H1 (cell line): ENCODE data around the gene PTPRD. TPM values are rescaled to one million over a fixed set of nuclear protein-coding genes. Genes with fewer than 3 reads are reported as not detected.

Experiments used
- CTCF ChIA-PET: fragments of 300-600 bp; sonication (Branson Sonifier 250); formaldehyde crosslinking; loops from one replicate; lab custom pipeline; 2021; ENCODE audit not compliant: partially characterized antibody; lab: Charles Lee
- POLR2A ChIA-PET: fragments of 300-600 bp; sonication (Branson Sonifier 250); formaldehyde crosslinking; loops from one replicate; lab custom pipeline; 2021; ENCODE audit warnings: inconsistent platforms; ENCODE audit not compliant: partially characterized antibody; lab: Charles Lee
- DNase-seq, 2 experiments: peaks; one replicate each; pipeline versions ENCODE4 v3.0.0 to v3.0.0-alpha.2; 2010 to 2022; ENCODE audit warnings: low spot score in 2 of 2, low read depth in 1 of 2, mixed read lengths in 1 of 2
- FAIRE-seq: peaks from 2 replicates; lab custom pipeline; 2011; peaks lifted over from hg19 to GRCh38; lab: Jason Lieb, UNC
- H2AFZ ChIP-seq: 2 replicates; pipeline ENCODE4 v1.8.1; 2012; ENCODE audit warnings: low read length, inconsistent platforms
- H2AK5ac ChIP-seq: 2 replicates; pipeline ENCODE4 v1.6.1; 2013; ENCODE audit warnings: low read depth, low read length
- H2BK120ac ChIP-seq: replicated peaks from 2 replicates; pipeline ENCODE3; 2013; ENCODE audit warnings: low read depth, low read length, inconsistent platforms
- H2BK12ac ChIP-seq: 2 replicates; pipeline ENCODE4 v1.6.1; 2013; ENCODE audit warnings: low read depth, low read length
- H2BK15ac ChIP-seq: 2 replicates; pipeline ENCODE4 v1.6.1; 2013; ENCODE audit warnings: low read length
- H2BK20ac ChIP-seq: 2 replicates; pipeline ENCODE4 v1.6.1; 2013; ENCODE audit warnings: low read length
- H2BK5ac ChIP-seq: 2 replicates; pipeline ENCODE4 v1.6.1; 2013; ENCODE audit warnings: low read depth, low read length
- H3K14ac ChIP-seq: 2 replicates; pipeline ENCODE4 v1.6.1; 2013; ENCODE audit warnings: inconsistent platforms; ENCODE audit not compliant: insufficient read length
- H3K18ac ChIP-seq: 2 replicates; pipeline ENCODE4 v1.6.1; 2013; ENCODE audit warnings: low read length; ENCODE audit errors: extremely low read depth
- H3K23ac ChIP-seq: 2 replicates; pipeline ENCODE4 v1.6.1; 2013; ENCODE audit warnings: inconsistent platforms; ENCODE audit not compliant: insufficient read length
- H3K23me2 ChIP-seq: 2 replicates; pipeline ENCODE4 v1.6.1; 2013; ENCODE audit warnings: low read depth, low read length
- H3K27ac ChIP-seq: 2 replicates; pipeline ENCODE4 v1.6.1; 2011; ENCODE audit warnings: low read depth, low read length, inconsistent platforms
- H3K27me3 ChIP-seq, 4 experiments: replicated peaks in 1 of 4; 1 replicate in 1 of 4; 2 replicates in 3 of 4; pipeline versions ENCODE4 v1.6.1 to v1.8.1; 2011 to 2013; ENCODE audit warnings: low read length in 3 of 4, mild to moderate bottlenecking in 3 of 4, inconsistent platforms in 2 of 4, mixed read lengths in 2 of 4, moderate library complexity in 1 of 4; ENCODE audit not compliant: control insufficient read depth in 3 of 4, insufficient read depth in 3 of 4; ENCODE audit errors: extremely low read depth in 1 of 4
- H3K36me3 ChIP-seq, 4 experiments: 2 replicates each; pipeline versions ENCODE4 v1.6.1 to v1.8.1; 2011 to 2013; ENCODE audit warnings: mild to moderate bottlenecking in 4 of 4, low read length in 3 of 4, moderate library complexity in 2 of 4, control low read depth in 1 of 4, inconsistent platforms in 1 of 4; ENCODE audit not compliant: insufficient read depth in 4 of 4, control insufficient read depth in 2 of 4
- H3K4ac ChIP-seq: replicated peaks from 2 replicates; pipeline ENCODE3; 2013; ENCODE audit warnings: low read length, low read depth, mixed read lengths, inconsistent platforms; ENCODE audit not compliant: insufficient read length
- H3K4me1 ChIP-seq, 4 experiments: replicated peaks in 1 of 4; 1 replicate in 1 of 4; 2 replicates in 3 of 4; pipeline versions ENCODE4 v1.6.1 to v1.8.1; 2011 to 2013; ENCODE audit warnings: low read length in 3 of 4, inconsistent platforms in 2 of 4, mixed read lengths in 1 of 4; ENCODE audit not compliant: insufficient read depth in 4 of 4, control insufficient read depth in 3 of 4
- H3K4me2 ChIP-seq, 2 experiments: 2 replicates each; pipeline versions ENCODE4 v1.6.1 to v1.8.1; 2011 to 2013; ENCODE audit warnings: low read depth in 2 of 2, low read length in 2 of 2, control low read depth in 1 of 2, inconsistent platforms in 1 of 2, mild to moderate bottlenecking in 1 of 2; ENCODE audit not compliant: insufficient read depth in 1 of 2
- H3K4me3 ChIP-seq, 4 experiments: fragments of 200-600, 300-600 bp in 1 of 4; sonication (generic), shearing (Covaris generic), sonication (Bioruptor Twin) in 1 of 4; 2 replicates each; pipeline versions ENCODE4 v1.5.1 to v1.8.1; 2011 to 2016; ENCODE audit warnings: low read length in 4 of 4, low read depth in 3 of 4, control low read depth in 2 of 4, inconsistent platforms in 2 of 4, mild to moderate bottlenecking in 2 of 4, mixed read lengths in 1 of 4, moderate library complexity in 1 of 4; ENCODE audit not compliant: insufficient read depth in 2 of 4; ENCODE audit errors: extremely low read depth in 1 of 4
- H3K56ac ChIP-seq: replicated peaks from 2 replicates; pipeline ENCODE3; 2013; ENCODE audit warnings: low read depth, mild to moderate bottlenecking, mixed read lengths, low read length, inconsistent platforms; ENCODE audit not compliant: insufficient read length
- H3K79me1 ChIP-seq: 2 replicates; pipeline ENCODE4 v1.6.1; 2013; ENCODE audit warnings: low read depth, low read length, control low read depth
- H3K79me2 ChIP-seq, 2 experiments: 2 replicates each; pipeline versions ENCODE4 v1.6.1 to v1.8.1; 2012 to 2013; ENCODE audit warnings: low read length in 2 of 2, mild to moderate bottlenecking in 2 of 2, inconsistent platforms in 1 of 2; ENCODE audit not compliant: insufficient read depth in 2 of 2, control insufficient read depth in 1 of 2
- H3K9ac ChIP-seq, 4 experiments: replicated peaks in 1 of 4; 1 replicate in 1 of 4; 2 replicates in 3 of 4; pipeline versions ENCODE4 v1.6.1 to v1.8.1; 2011 to 2013; ENCODE audit warnings: low read depth in 3 of 4, low read length in 3 of 4, control low read depth in 2 of 4, mild to moderate bottlenecking in 2 of 4, moderate library complexity in 2 of 4, inconsistent platforms in 1 of 4; ENCODE audit errors: extremely low read depth in 1 of 4
- H3K9me3 ChIP-seq, 2 experiments: 2 replicates each; pipeline versions ENCODE4 v1.6.1 to v1.8.1; 2012 to 2013; ENCODE audit warnings: mild to moderate bottlenecking in 2 of 2, moderate library complexity in 2 of 2, control low read depth in 1 of 2, inconsistent platforms in 1 of 2, low read depth in 1 of 2, low read length in 1 of 2, mixed read lengths in 1 of 2; ENCODE audit not compliant: insufficient read depth in 2 of 2
- H4K20me1 ChIP-seq, 2 experiments: replicated peaks in 1 of 2; 2 replicates each; pipeline versions ENCODE3 to v1.8.1; 2011 to 2013; ENCODE audit warnings: inconsistent platforms in 2 of 2, low read length in 2 of 2, mild to moderate bottlenecking in 1 of 2; ENCODE audit not compliant: insufficient read depth in 2 of 2, control insufficient read depth in 1 of 2
- H4K5ac ChIP-seq: 2 replicates; pipeline ENCODE4 v1.6.1; 2013; ENCODE audit warnings: low read length, low read depth, mixed read lengths, inconsistent platforms; ENCODE audit not compliant: insufficient read length
- H4K8ac ChIP-seq: 2 replicates; pipeline ENCODE4 v1.8.0; 2013; ENCODE audit warnings: mild to moderate bottlenecking, moderate library complexity, low read length, inconsistent platforms; ENCODE audit not compliant: insufficient read depth; ENCODE audit errors: extremely low read depth
- H4K91ac ChIP-seq: replicated peaks from 2 replicates; pipeline ENCODE3; 2013; ENCODE audit warnings: low read length, mixed read lengths, inconsistent platforms; ENCODE audit not compliant: insufficient read length
- WGBS, 2 experiments: shearing (Covaris generic) in 1 of 2; methylation state at CpG; one replicate each; pipeline versions ENCODE4 v1.1.6 to v1.1.7; 2013 to 2015; ENCODE audit warnings: low lambda C conversion rate in 2 of 2, mixed read lengths in 2 of 2, inconsistent platforms in 1 of 2, low coverage in 1 of 2, missing lambda C conversion rate in 1 of 2; ENCODE audit not compliant: insufficient replicate concordance in 2 of 2, insufficient coverage in 1 of 2, insufficient read length in 1 of 2; ENCODE audit errors: extremely low coverage in 1 of 2, missing lambda C conversion rate in 1 of 2; 5-methylcytosine and 5-hydroxymethylcytosine counted together
- polyA plus RNA-seq, 7 experiments: library from polyadenylated mRNA; depleted of rRNA in 3 of 7; stranded (reverse) in 5 of 7; unstranded in 2 of 7; fragments of >200 nt in 5 of 7; fragments of 200-250 nt in 2 of 7; gene quantifications; 1 replicate in 5 of 7; 2 replicates in 1 of 7; 4 replicates in 1 of 7; pipeline versions ENCODE4 v1.2.1 to v1.2.3, GENCODE V29; 2011 to 2013; ENCODE audit warnings: missing spikeins in 2 of 7, mixed read lengths in 2 of 7
- total RNA-seq: library from RNA; stranded (reverse); fragmentation: NEBNext Ultra II Directional; extraction: Animal tissue kit (Norgen Biotek cat#: 25700); gene quantifications from 2 replicates; pipeline ENCODE4 v1.2.1, GENCODE V29; 2021

PTPRD gene
- total and polyA plus RNA-seq, 2 of the 8 experiments (the other 6 are each of a cell fraction or from before 2014, with no cell fraction given) = 17.2 to 77.0 TPM

DNA sequence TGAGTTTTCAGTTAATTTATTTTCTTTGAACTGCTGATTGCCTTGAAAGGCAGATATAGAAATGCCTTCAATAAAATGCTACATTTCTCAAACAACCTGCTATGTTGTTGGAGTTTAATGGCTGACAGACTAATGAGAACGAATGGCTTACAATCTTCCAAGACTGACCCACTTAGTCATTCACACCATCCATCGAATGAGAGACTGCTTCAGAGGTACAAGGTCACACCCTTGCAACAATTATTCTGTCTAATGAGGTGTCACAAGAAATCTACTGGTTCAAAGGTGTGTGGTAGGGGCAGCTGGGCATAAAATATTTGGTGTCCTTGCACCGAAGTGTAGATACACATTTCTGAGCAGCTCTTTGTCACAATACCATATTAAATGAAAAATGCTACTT is 18.3 kb downstream of the PTPRD start:
- Histone ChIP-seq H3K4me2 (no peak overlapping the region), H4K91ac (no peak overlapping the region), H2BK20ac (no peak overlapping the region), H4K20me1 (no peaks in the 10 kb centered on the region), H3K14ac (no peak overlapping the region), H4K5ac (no peak overlapping the region), H3K23ac (no peak overlapping the region), H3K79me2 (no peaks in the 10 kb centered on the region), H3K79me1 (no peaks in the 10 kb centered on the region), H3K27ac (no peak overlapping the region), H3K4ac (no peak overlapping the region), H2AK5ac (no peak overlapping the region), H2AFZ (no peak overlapping the region; the same call in 1 of the 2 replicates), H2BK120ac (no peak overlapping the region), H4K8ac (no peak overlapping the region), H2BK5ac (no peak overlapping the region), H3K4me1 (no peaks in the 10 kb centered on the region), H3K56ac (no peak overlapping the region), H3K27me3 (no peaks in the 10 kb centered on the region), H3K9ac (no peak overlapping the region), H3K23me2 (no peaks in the 10 kb centered on the region), H3K9me3 (no peaks in the 10 kb centered on the region), H2BK12ac (no peak overlapping the region), H3K4me3 (no peak overlapping the region), H3K36me3 (no peaks in the 10 kb centered on the region), H2BK15ac (no peak overlapping the region), H3K18ac (no peak overlapping the region)
- POLR2A ChIA-PET = no interaction called here
- CTCF ChIA-PET = interaction anchor here (3.6 kb wide), 1 partner anchor 19 kb away, joined by 9 read pairs; no protein-coding TSS in a partner anchor
- FAIRE-seq (no peak), DNase-seq (no peak)
- 83% methylated on average over 3 of the region's 3 CpGs; no CpG with 5 or more reads in 1 of the 2 experiments for WGBS, 2 experiments
